Heart left ventricle (tissue), 13 donors: ENCODE measurements around the gene PYGB.

Experiments used
- CTCF ChIP-seq, 12 donors: fragments of 200-600 bp; sonication (generic) in 4 of 12; IDR thresholded peaks; one replicate each; pipeline versions ENCODE4 v1.5.0 to v1.8.0; 2018 to 2022; ENCODE audit warnings: antibody characterized with exemption in 12 of 12, mild to moderate bottlenecking in 5 of 12
- POLR2A ChIP-seq, 2 donors: fragments of 450-650 bp; IDR thresholded peaks; one replicate each; pipeline ENCODE4 v1.6.1; 2017; ENCODE audit warnings: antibody characterized with exemption in 2 of 2, mild to moderate bottlenecking in 2 of 2, moderate library complexity in 2 of 2
- donor health status: ischemic (EF 13 %, LVEDD 7.1; RV severe dilation, severe dysfunction).
- donor health status: DM: no; HTN: yes; CAD: no.
- donor health status: DM: no; HTN: no; CAD: no.
- donor health status: ischemic (EF 25% LVEDD 6.9; RV normal size, moderate dysfunction).
- donor health status: ischemic (EF 25% LVEDD 5.7; RV mildly dilated, moderate dysfunction).
- donor health status: ischemic (EF 35%, LVEDD 5.7; RV mildly dilated, moderate dysfunction).
- donor health status: nonischemic (EF 11% LVEDD 7.7; RV severe dilation, severe dysfunction).
- donor health status: DM: yes; HTN: yes; CAD: no.
- donor health status: PGD.
- donor health status: ischemic (EF 29% LVEDD 5.4; RV normal size, mild dysfunction).
- donor health status: nonischemic (EF 23%, LVEDD 6.1; RV moderate dilation, normal function).

GRCh38 chr20:25341716-25342680 is 94.1 kb downstream of the PYGB start:
- no peak for TF ChIP-seq POLR2A (IDR thresholded peaks at IDR 0.05)
- no peak for TF ChIP-seq CTCF (IDR thresholded peaks at IDR 0.05)
